SK-N-SH treated with all-trans-retinoic acid at 6 μM for 48 hours (cell line): ENCODE measurements around the gene KIZ.

ENCODE experiments used
- CREB5 ChIP-seq: fragments of 250-450 bp; sonication (Bioruptor Pico); IDR thresholded peaks from 2 replicates; pipeline ENCODE4 v1.5.1; 2020; ENCODE audit warnings: low read depth, mild to moderate bottlenecking, moderate library complexity
- CSRNP3 ChIP-seq: fragments of 250-450 bp; sonication (Bioruptor Pico); IDR thresholded peaks from 2 replicates; pipeline ENCODE4 v1.5.1; 2021; ENCODE audit warnings: mild to moderate bottlenecking, moderate library complexity
- GLIS3 ChIP-seq: fragments of 250-450 bp; sonication (Bioruptor Pico); IDR thresholded peaks from 2 replicates; pipeline ENCODE4 v1.5.0; 2020; ENCODE audit warnings: mild to moderate bottlenecking, moderate library complexity
- ISL1 ChIP-seq: fragments of 250-450 bp; sonication (Bioruptor Pico); IDR thresholded peaks from 2 replicates; pipeline ENCODE4 v2.1.2; 2022; ENCODE audit warnings: mild to moderate bottlenecking, moderate library complexity
- PATZ1 ChIP-seq: fragments of 250-450 bp; sonication (Bioruptor Pico); IDR thresholded peaks from 2 replicates; pipeline ENCODE4 v1.8.0; 2020; ENCODE audit warnings: mild to moderate bottlenecking, moderate library complexity, borderline replicate concordance
- POU6F1 ChIP-seq: fragments of 250-450 bp; sonication (Bioruptor Pico); IDR thresholded peaks from 2 replicates; pipeline ENCODE4 v1.8.0; 2021; ENCODE audit warnings: low read depth, mild to moderate bottlenecking, moderate library complexity, borderline replicate concordance
- PPARA ChIP-seq: fragments of 250-450 bp; sonication (Bioruptor Pico); IDR thresholded peaks from 2 replicates; pipeline ENCODE4 v1.5.0; 2020; ENCODE audit warnings: mild to moderate bottlenecking, borderline replicate concordance
- RARB ChIP-seq: fragments of 250-450 bp; sonication (Bioruptor Pico); IDR thresholded peaks from 2 replicates; pipeline ENCODE4 v1.8.0; 2021; ENCODE audit warnings: mild to moderate bottlenecking, moderate library complexity
- TSHZ2 ChIP-seq: fragments of 250-450 bp; sonication (Bioruptor Pico); IDR thresholded peaks from 2 replicates; pipeline ENCODE4 v1.5.0; 2020; ENCODE audit warnings: mild to moderate bottlenecking, moderate library complexity
- ZFP3 ChIP-seq: fragments of 250-450 bp; sonication (Bioruptor Pico); IDR thresholded peaks from 2 replicates; pipeline ENCODE4 v1.5.0; 2020; ENCODE audit warnings: mild to moderate bottlenecking, moderate library complexity

- TF ChIP-seq CSRNP3, result no peak
- no peak for TF ChIP-seq ZFP3 (CRISPR knock-in tag)
- no peak for TF ChIP-seq GLIS3
- TF ChIP-seq CREB5, result no peak
- no peak for TF ChIP-seq TSHZ2 (CRISPR knock-in tag)
- TF ChIP-seq PATZ1 (CRISPR knock-in tag), result no peak
- TF ChIP-seq PPARA (CRISPR knock-in tag), result no peak
- no peak for TF ChIP-seq POU6F1 (CRISPR knock-in tag)
- no peak for TF ChIP-seq ISL1
- TF ChIP-seq RARB, result no peak
These were observed 9.1 kb downstream of the KIZ start for GRCh38 chr20:21134883-21135493.
